22Rv1 (cell line): ENCODE data around the gene TNFSF4.

ENCODE experiments used
- H3K27ac ChIP-seq: fragments of 450-650 bp; 2 replicates; pipeline ENCODE4 v1.5.1; 2017
- ZFX ChIP-seq: fragments of 450-650 bp; IDR thresholded peaks from 2 replicates; pipeline ENCODE4 v1.6.1; 2017; ENCODE audit warnings: antibody characterized with exemption, borderline replicate concordance
- TF ChIP-seq, protein P1 (sequence below): fragments of 450-650 bp; IDR thresholded peaks from 2 replicates; pipeline ENCODE4 v1.5.1; 2017; ENCODE audit warnings: mild to moderate bottlenecking

The TNFSF4 gene

GRCh38 chr1:173206816-173207568 is at the start of gene TNFSF4:
TSS of gene TNFSF4 (minus strand) at chr1:173207331. CDS start at chr1:173207176, 155 bp downstream.
- TF ChIP-seq, protein P1, sequence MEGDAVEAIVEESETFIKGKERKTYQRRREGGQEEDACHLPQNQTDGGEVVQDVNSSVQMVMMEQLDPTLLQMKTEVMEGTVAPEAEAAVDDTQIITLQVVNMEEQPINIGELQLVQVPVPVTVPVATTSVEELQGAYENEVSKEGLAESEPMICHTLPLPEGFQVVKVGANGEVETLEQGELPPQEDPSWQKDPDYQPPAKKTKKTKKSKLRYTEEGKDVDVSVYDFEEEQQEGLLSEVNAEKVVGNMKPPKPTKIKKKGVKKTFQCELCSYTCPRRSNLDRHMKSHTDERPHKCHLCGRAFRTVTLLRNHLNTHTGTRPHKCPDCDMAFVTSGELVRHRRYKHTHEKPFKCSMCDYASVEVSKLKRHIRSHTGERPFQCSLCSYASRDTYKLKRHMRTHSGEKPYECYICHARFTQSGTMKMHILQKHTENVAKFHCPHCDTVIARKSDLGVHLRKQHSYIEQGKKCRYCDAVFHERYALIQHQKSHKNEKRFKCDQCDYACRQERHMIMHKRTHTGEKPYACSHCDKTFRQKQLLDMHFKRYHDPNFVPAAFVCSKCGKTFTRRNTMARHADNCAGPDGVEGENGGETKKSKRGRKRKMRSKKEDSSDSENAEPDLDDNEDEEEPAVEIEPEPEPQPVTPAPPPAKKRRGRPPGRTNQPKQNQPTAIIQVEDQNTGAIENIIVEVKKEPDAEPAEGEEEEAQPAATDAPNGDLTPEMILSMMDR, result no peak
- no peak for TF ChIP-seq ZFX
- no peak within 1 kb of the TSS for H3K27ac ChIP-seq

DNA sequence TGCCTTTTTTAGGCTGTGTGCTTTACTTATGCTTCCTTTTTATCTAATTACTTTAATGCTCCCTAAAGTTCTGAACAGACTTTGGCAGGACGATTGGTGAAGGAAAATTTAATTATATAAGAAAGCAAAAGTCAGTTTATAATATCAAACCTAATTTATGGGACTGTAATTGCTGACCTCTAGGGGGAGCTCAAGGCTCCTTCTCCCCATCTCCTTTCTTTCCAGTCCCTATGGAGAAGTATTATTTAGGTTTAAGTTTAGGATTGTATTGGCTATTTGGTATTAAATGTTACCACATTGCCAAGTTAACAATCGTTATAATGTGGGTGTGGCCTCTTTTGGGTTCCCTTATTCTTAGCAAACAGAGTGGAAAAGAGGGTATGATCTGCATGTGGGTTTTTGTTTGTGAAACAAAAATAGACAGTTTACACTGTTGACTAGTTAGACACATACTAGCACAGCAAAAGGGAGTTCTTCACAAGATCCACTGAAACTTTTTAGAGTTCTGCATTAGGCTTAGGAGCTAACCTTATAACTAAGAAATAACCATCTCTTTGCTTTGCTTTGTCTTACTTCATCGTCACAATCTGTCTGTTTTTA is 48.2 kb upstream of the TNFSF4 start:
- H3K27ac ChIP-seq, result no peak overlapping the region
- TF ChIP-seq, protein P1, result peak; percentile 98
- TF ChIP-seq ZFX, result no peak

GRCh38 chr1:173253046-173253445 is 45.9 kb upstream of the TNFSF4 start:
- TF ChIP-seq, protein P1, result no peak
- TF ChIP-seq ZFX, result no peak
- H3K27ac ChIP-seq, result no peak overlapping the region

- TF ChIP-seq ZFX, result no peak
- TF ChIP-seq, protein P1, result no peak
- H3K27ac ChIP-seq, result no peak overlapping the region
Measured at GRCh38 chr1:173249349-173249748, 42.2 kb upstream of the TNFSF4 start.

DNA sequence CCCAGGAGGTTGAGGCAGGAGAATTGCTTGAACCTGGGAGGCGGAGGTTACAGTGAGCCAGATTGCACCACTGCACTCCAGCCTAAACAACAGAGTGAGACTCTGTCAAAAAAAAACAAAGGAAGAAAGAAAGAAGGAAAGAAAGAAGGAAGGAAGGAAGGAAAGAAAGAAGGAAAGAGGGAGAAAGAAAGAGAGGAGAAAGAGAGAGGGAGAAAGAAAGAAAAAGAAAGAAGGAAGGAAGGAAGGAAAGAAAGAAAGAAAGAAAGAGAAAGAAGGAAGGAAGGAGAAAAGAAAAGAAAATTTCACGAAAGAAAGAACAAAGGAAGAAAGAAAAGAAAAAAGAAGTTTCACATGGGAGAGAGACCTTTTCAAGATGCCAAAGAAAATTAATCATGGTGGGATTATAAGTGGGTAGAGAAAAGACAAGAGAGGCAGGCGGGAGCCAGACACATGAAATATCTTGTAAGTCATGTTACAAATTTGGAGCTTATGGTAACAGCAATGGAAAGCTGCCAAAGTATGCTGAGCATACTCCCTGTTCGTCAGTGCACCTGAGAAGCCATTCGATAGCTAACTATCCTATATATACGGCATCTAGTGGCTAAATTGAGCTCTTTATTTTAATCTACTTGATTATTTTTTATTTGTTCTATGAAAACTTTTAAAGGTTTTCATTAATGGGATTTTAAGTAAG is 41.3 kb upstream of the TNFSF4 start:
- TF ChIP-seq, protein P1, result no peak
- TF ChIP-seq ZFX, result no peak
- H3K27ac ChIP-seq, result no peak overlapping the region

DNA sequence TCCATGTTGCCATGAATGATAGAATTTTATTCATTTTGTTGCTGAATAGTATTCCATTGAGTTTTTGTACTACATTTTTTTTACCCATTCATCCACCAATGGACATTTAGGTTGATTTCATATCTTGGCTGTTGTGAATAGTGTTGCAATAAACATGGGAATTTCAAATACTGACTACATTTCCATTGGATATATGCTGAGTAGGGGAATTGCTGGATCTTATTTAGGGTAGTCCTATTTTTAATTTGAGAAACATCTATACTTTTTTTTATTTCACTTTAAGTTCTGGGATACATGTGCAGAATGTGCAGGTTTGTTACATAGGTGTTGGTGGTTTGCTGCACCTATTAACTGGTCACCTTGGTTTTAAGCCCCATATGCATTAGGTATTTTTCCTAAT is 38.8 kb upstream of the TNFSF4 start:
- H3K27ac ChIP-seq, result no peak overlapping the region
- TF ChIP-seq, protein P1, result no peak
- TF ChIP-seq ZFX, result no peak

- TF ChIP-seq, protein P1, result no peak
- TF ChIP-seq ZFX, result no peak
- no peak overlapping the region for H3K27ac ChIP-seq
Measured at GRCh38 chr1:173243300-173243699, 36.2 kb upstream of the TNFSF4 start.
